Islet of Langerhans (tissue), 1 donor: ENCODE data around the gene GARRE1.

Source experiments
- FAIRE-seq: peaks from one replicate; lab custom pipeline; 2011; peaks lifted over from hg19 to GRCh38; lab: Jason Lieb, UNC

The GARRE1 gene

DNA sequence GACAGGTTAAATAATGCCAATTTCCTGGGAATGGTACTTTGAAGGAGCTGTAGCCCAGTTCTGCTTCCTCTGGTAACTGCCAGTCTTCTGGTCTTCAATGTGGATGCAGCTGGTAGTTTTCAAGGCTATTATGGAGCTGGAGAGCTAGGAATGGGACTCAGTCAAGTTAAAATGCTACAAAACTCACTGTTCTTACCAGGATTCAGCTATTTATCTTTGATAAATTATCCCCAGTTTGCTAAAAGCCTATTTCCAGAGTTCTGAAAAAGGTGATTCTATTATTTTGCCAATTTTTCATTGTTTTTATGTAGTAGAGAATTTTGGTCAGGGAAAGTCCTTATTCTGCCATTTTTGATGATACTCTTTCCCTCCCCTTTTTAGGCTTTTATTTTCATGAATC is 40.7 kb downstream of the GARRE1 start:
- no peak for FAIRE-seq

DNA sequence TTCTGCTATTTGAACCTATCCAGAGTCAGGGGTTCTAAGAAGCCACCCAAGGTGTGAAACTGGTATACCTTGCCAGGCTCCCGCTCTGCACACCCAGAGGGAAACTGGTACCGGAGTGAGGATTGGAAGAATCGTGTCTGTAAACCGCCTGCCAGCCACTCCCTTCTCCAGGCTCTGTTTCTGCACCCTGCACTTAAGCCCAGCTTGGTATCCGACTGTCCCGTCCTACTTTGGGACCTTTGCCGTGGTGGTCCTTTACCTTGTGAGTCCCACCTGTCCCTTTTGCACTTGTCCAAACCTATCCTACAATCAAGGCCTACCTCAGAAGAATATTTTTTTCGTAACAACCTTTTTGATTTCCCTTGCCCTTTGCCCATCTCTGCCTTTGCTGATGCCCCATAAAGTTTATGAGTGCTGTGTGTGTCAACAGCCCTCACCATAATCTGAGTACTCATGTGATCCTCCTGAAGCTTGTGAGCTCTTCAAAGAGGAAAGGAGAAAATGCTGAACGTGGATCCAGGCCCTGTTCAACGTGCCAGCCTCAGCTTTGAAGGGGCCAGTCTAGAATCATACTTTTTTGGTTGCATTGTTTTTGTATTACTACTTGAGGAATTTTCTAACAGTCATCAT is 44.7 kb downstream of the GARRE1 start:
- FAIRE-seq: no peak

DNA sequence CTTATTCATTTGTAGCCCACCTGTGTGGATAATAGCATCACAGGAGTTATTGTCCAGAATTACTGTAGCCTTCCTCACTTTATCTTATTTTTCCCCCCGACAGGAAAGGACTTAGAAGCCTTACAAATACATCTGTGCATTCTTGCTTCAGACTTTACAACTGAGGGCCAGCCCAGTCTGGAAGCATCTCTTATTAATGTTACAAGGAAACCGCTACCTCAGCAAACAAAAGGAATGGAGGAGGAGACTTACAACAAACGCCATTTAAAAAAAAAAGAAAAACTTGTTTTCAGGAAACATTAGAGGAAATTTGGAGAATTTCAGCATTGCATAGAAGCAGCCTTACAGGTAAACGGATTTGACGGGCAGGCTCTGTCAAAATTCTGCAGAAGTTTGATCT is 45.2 kb downstream of the GARRE1 start:
- FAIRE-seq: no peak

DNA sequence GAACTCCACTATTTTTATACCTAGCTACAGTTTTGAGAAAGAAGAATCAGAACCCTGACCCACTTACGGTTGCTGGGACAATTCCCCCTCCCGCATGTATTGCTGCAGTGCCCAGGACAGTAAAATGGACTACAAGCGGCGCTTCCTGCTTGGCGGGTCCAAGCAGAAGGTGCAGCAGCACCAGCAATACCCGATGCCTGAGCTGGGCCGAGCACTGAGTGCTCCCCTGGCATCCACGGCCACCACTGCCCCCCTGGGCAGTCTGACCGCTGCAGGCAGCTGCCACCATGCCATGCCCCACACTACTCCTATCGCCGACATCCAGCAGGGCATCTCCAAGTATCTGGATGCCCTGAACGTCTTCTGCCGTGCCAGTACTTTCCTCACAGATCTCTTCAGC is 46.0 kb downstream of the GARRE1 start:
- FAIRE-seq: no peak

DNA sequence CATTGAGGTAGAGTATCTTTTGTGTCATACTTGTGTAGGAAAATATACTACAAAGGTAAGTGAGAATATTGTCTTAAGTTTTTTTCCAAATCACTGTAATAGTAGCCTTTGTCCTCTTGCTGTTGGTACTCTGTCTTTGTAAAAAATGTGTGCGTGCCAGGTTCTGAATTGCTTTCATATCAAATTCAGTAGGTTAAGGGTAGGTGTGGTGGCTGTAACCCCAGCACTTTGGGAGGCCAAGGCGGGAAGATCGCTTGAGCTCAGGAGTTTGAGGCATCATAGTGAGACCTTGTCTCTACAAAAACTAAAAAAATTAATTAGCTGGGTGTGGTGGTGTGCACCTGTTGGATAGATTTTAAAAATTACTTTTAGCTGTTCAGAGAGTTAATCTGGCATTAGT is 46.6 kb downstream of the GARRE1 start:
- FAIRE-seq: no peak
